Loucy (cell line): ENCODE data around the gene PPFIBP2.

ENCODE experiments used
- H2AFZ ChIP-seq: fragments of 200-600 bp; sonication (generic); 2 replicates; pipeline ENCODE4 v1.6.0; 2016; ENCODE audit warnings: antibody characterized with exemption, mild to moderate bottlenecking, low read length, moderate library complexity
- H3F3A ChIP-seq: fragments of 200-600 bp; 2 replicates; pipeline ENCODE4 v1.6.0; 2016; ENCODE audit warnings: antibody characterized with exemption, low read depth, mild to moderate bottlenecking
- H3K27me3 ChIP-seq: fragments of 200-600 bp; sonication (generic); 2 replicates; pipeline ENCODE4 v1.6.1; 2014; ENCODE audit warnings: low read length, mild to moderate bottlenecking; ENCODE audit not compliant: insufficient read depth, poor library complexity, severe bottlenecking
- H3K36me3 ChIP-seq: fragments of 200-600 bp; sonication (generic); 2 replicates; pipeline ENCODE4 v1.6.1; 2016; ENCODE audit warnings: low read length; ENCODE audit not compliant: insufficient read depth
- H3K4me1 ChIP-seq: fragments of 200-600 bp; sonication (generic); 2 replicates; pipeline ENCODE4 v1.5.1; 2014; ENCODE audit warnings: low read length, mild to moderate bottlenecking; ENCODE audit not compliant: insufficient read depth, poor library complexity, severe bottlenecking
- H3K4me2 ChIP-seq: fragments of 200-600 bp; sonication (generic); 2 replicates; pipeline ENCODE4 v1.6.0; 2014; ENCODE audit warnings: antibody characterized with exemption, low read length, low read depth, mild to moderate bottlenecking; ENCODE audit not compliant: poor library complexity, severe bottlenecking
- H3K4me3 ChIP-seq: fragments of 200-600 bp; sonication (generic); 2 replicates; pipeline ENCODE4 v1.5.1; 2014; ENCODE audit warnings: low read length, mild to moderate bottlenecking, mixed read lengths; ENCODE audit not compliant: poor library complexity, severe bottlenecking
- H3K79me2 ChIP-seq: fragments of 200-600 bp; sonication (generic); 2 replicates; pipeline ENCODE4 v1.6.1; 2014; ENCODE audit warnings: low read length; ENCODE audit not compliant: insufficient read depth
- H3K9ac ChIP-seq: fragments of 200-600 bp; sonication (generic); 2 replicates; pipeline ENCODE4 v1.6.0; 2014; ENCODE audit warnings: mild to moderate bottlenecking, low read depth, low read length, moderate library complexity; ENCODE audit not compliant: poor library complexity, severe bottlenecking
- H3K9me2 ChIP-seq: fragments of 200-600 bp; sonication (generic); replicated peaks from 2 replicates; pipeline ENCODE4 v1.6.1; 2016; ENCODE audit warnings: low read depth, low read length, mixed read lengths
- H3K9me3 ChIP-seq: fragments of 200-600 bp; sonication (generic); 2 replicates; pipeline ENCODE4 v1.6.1; 2014; ENCODE audit warnings: mild to moderate bottlenecking, antibody characterized with exemption, low read length, low read depth; ENCODE audit not compliant: insufficient read depth
- H4K20me1 ChIP-seq: fragments of 200-600 bp; sonication (generic); 2 replicates; pipeline ENCODE4 v1.6.0; 2014; ENCODE audit warnings: antibody characterized with exemption, low read length, mild to moderate bottlenecking; ENCODE audit not compliant: insufficient read depth, poor library complexity, severe bottlenecking
- EZH2phosphoT487 ChIP-seq: fragments of 200-600 bp; IDR thresholded peaks from 2 replicates; pipeline ENCODE4 v1.6.1; 2018; ENCODE audit warnings: antibody characterized with exemption, mild to moderate bottlenecking, moderate library complexity, borderline replicate concordance
- TF ChIP-seq, protein P1 (sequence below): fragments of 200-600 bp; sonication (generic); conservative IDR thresholded peaks from 2 replicates; pipeline ENCODE4 v1.5.1; 2014; ENCODE audit warnings: mild to moderate bottlenecking, antibody characterized with exemption, low read length

Gene PPFIBP2

GRCh38 chr11:7635708-7636107 is 121.9 kb downstream of the PPFIBP2 start:
- no peaks in the 10 kb centered on the region for H3K9me3 ChIP-seq
- TF ChIP-seq EZH2phosphoT487, result no peak
- TF ChIP-seq, protein P1, sequence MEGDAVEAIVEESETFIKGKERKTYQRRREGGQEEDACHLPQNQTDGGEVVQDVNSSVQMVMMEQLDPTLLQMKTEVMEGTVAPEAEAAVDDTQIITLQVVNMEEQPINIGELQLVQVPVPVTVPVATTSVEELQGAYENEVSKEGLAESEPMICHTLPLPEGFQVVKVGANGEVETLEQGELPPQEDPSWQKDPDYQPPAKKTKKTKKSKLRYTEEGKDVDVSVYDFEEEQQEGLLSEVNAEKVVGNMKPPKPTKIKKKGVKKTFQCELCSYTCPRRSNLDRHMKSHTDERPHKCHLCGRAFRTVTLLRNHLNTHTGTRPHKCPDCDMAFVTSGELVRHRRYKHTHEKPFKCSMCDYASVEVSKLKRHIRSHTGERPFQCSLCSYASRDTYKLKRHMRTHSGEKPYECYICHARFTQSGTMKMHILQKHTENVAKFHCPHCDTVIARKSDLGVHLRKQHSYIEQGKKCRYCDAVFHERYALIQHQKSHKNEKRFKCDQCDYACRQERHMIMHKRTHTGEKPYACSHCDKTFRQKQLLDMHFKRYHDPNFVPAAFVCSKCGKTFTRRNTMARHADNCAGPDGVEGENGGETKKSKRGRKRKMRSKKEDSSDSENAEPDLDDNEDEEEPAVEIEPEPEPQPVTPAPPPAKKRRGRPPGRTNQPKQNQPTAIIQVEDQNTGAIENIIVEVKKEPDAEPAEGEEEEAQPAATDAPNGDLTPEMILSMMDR, result no peak

GRCh38 chr11:7636350-7636749 is 122.6 kb downstream of the PPFIBP2 start:
- no peak overlapping the region for H3K9ac ChIP-seq
- H3K9me3 ChIP-seq, result no peaks in the 10 kb centered on the region
- no peaks in the 10 kb centered on the region for H3K9me2 ChIP-seq
- H3F3A ChIP-seq, result no peaks in the 10 kb centered on the region
- no peak overlapping the region for H3K4me2 ChIP-seq
- peaks cover 4% of the 10 kb centered on the region for H3K27me3 ChIP-seq
- no peaks in the 10 kb centered on the region for H4K20me1 ChIP-seq
- TF ChIP-seq, protein P1, result no peak
- TF ChIP-seq EZH2phosphoT487, result no peak
- no peaks in the 10 kb centered on the region for H3K36me3 ChIP-seq
- no peak overlapping the region for H3K4me3 ChIP-seq
- no peaks in the 10 kb centered on the region for H3K4me1 ChIP-seq
- H3K79me2 ChIP-seq, result no peaks in the 10 kb centered on the region
- no peak overlapping the region for H2AFZ ChIP-seq

More at GRCh38 chr11:7635708-7636107, 121.9 kb downstream of the PPFIBP2 start:
- H2AFZ ChIP-seq, result no peak overlapping the region
- H3F3A ChIP-seq, result no peaks in the 10 kb centered on the region
- H3K4me1 ChIP-seq, result no peaks in the 10 kb centered on the region
- H4K20me1 ChIP-seq, result no peaks in the 10 kb centered on the region
- no peak overlapping the region for H3K4me2 ChIP-seq
- no peaks in the 10 kb centered on the region for H3K9me2 ChIP-seq
- H3K9ac ChIP-seq, result no peak overlapping the region
- H3K27me3 ChIP-seq, result peaks cover 4% of the 10 kb centered on the region
- H3K36me3 ChIP-seq, result no peaks in the 10 kb centered on the region
- no peaks in the 10 kb centered on the region for H3K79me2 ChIP-seq
- no peak overlapping the region for H3K4me3 ChIP-seq

- no peak overlapping the region for H2AFZ ChIP-seq
- no peaks in the 10 kb centered on the region for H4K20me1 ChIP-seq
- no peaks in the 10 kb centered on the region for H3K36me3 ChIP-seq
- H3K27me3 ChIP-seq, result peaks cover 7% of the 10 kb centered on the region
- no peak overlapping the region for H3K4me2 ChIP-seq
- TF ChIP-seq, protein P1, result no peak
- TF ChIP-seq EZH2phosphoT487, result no peak
- H3F3A ChIP-seq, result no peaks in the 10 kb centered on the region
- H3K4me3 ChIP-seq, result no peak overlapping the region
- H3K4me1 ChIP-seq, result no peaks in the 10 kb centered on the region
- no peaks in the 10 kb centered on the region for H3K9me3 ChIP-seq
- H3K9ac ChIP-seq, result no peak overlapping the region
- H3K79me2 ChIP-seq, result no peaks in the 10 kb centered on the region
- H3K9me2 ChIP-seq, result no peaks in the 10 kb centered on the region
These were observed 123.8 kb downstream of the PPFIBP2 start for GRCh38 chr11:7637447-7638157.
